ENCODE results near the gene BDP1.
A peak's percentile ranks its signal among the peaks of the same experiment; 100 is the strongest.
"Not testable (repeated sequence)": the region's sequence is repeated elsewhere in the genome, so short reads cannot be mapped to it uniquely, and the experiment has no call there.

Gene BDP1

DNA sequence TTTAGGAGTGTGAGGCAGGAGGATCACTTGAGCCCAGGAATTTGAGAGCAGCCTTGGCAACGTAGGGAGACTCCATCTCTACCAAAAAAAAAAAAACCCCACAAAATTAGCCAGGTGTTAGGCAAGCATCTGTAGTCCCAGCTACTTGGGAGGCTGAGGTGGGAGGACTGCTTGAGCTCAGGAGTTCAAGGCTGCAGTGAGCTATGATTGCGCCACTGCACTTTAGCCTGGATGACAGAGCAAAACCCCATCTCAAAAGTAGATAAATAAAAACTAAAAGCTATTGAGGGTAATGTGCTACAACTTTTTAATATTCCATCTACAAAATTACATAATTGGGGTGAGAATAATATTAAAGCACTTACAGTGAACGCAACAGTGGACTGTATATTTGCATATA, 5.9 kb downstream of the BDP1 start:
- DNase-seq, result no peak

DNA sequence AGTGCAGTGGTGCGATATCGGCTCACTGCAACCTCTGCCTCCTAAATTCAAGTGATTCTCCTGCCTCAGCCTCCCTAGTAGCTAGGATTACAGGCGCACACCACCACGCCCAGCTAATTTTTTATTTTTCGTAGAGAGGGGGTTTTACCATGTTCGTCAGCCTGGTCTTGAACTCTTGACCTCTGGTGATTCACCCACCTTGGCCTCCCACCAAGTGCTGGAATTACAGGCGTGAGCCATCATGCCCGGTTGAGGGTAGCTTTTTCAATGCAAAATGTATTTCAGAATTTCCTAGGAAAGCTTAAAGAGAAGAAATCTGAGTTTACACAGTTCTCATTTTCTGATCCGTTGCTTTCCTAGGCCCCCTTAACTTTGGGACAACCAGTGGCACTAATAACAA, 15.7 kb downstream of the BDP1 start:
- no peak for DNase-seq

DNA sequence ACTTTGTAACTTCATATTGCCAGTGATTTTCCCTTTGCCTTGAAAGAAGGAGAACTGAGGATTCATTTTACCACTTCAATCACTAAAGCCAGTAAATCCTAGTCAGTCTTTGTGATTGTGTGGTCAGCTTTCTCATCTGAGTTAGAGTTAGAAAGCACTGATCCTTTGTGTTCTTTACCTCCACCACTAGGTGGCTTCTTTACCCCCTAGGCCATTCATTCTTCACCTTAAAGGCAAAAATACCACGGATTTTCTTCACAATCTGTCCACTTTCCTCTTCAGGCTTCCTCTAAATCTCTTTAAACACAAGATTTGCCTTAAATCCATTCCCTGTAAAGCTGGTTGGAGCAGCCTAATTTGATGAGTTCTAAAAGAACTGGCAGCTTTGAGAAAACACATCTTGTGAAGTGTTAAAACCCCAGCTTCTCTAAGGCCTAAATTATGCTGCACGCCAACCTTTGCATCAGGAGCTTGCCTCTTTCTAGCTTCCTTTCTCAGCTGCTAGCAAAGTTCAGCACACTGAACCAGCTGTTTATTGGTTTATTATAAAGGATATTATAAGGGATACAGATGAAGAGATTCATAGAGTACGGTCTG, 20.4 kb downstream of the BDP1 start:
- peak; percentile 3 for DNase-seq

DNA sequence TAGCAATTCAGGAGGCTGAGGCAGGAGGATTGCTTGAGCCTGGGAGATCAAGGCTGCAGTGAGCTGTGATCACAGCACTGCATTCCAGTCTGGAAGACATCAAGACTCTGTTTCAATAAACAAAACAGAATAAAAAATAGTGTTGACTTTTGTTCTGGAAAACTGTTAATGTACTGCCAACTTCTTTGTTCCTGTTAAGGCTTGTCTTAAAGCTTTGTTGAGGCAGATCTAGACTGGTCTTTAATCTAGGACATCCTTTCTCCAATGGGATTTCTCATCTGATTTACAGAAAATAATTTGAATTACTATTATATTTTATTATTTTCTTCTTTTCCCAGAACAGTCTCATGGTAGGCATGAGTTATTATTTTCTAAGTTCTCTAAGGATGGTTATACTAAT, 26.0 kb downstream of the BDP1 start:
- no peak for DNase-seq

DNA sequence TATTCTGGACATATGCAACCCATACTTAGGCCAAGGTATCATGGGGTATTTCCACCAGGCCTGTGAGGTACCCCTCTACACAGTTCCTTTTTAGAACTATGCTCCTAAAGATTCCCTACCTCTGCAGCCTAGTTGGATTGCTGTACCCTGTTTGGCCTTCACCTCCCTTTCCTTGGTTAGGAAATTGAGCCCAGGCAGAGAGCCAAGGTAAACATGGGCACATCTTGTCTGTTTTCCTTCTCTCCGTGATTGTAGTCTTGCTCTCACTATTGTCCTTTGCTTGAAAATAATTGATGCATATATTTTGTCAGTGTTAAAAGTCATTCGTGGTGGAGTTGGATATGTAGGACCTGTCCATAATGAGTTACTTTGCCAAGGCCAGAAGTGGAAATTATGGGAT, 26.7 kb downstream of the BDP1 start:
- DNase-seq, result no peak

DNA sequence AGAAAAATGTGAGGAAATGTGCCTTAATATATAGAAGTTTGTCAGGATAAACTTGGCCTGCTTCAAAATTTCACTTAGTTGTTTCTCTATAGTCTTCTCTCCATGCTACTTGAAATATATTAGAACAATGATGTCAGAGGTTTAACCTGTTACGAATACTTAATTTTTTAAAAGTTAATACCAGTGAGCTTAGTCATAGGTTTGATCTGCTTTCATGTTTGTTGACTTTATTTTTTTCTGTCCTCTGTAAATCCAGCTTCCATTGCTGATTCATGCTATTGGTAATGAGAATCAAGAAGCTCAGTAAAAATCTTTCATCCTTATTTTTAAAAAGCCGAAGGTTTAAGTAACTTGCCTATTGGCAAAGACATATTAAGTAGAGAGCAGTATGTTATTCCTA, 27.9 kb downstream of the BDP1 start:
- no peak for DNase-seq

DNA sequence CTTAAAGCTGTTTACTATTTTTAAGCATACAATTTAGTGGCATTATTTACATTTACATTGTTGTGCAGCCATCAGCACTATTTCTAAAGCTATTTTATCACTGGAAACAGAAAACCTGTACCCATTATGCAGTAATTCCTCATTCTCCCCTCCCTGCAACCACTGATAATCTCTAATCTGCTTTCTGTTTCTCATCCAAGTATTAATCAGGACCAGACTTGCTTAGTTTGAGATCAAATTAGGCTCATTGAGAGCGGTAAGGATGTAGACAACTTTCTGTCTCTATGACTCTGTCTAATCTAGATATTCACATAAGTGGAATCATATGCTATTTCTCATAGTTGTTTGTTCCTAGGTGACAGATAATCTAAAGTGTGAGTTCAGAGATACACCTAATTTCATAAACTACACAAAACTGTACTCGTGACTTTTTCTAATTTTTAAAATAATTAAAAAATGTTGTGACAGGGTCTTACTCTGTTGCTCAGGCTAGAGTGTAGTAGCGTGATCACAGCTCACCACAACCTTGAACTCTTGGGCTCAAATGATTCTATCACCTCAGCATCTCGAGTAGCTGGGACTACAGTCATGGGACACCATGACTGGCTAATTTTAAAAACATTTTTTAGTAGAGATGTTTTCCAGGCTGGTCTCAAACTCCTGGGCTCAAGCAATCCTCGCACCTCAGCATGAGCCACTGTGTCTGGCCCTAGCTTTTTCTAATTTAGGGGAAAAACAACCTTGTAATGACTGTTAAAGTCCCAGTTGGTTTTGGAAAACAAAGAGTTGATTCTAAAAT, 37.6 kb downstream of the BDP1 start:
- no peak for DNase-seq

DNA sequence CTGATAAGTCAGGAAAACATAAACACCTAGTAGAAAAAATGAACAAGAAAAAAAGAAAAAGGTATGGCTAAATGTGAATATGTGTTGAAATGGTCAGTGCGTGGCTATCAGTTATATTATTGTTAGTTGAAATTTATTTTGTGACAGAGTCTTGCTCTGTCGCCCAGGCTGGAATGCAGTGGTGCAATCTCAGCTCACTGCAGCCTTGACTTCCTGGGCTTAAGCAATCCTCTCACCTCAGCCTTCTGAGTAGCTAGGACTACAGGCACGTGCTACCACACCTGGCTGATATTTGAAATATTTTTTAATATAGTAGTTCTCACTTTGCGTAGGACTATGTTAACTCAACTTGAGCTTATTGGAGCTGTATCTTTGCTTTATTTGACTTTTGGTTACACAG, 38.8 kb downstream of the BDP1 start:
- not testable (repeated sequence) for DNase-seq

DNA sequence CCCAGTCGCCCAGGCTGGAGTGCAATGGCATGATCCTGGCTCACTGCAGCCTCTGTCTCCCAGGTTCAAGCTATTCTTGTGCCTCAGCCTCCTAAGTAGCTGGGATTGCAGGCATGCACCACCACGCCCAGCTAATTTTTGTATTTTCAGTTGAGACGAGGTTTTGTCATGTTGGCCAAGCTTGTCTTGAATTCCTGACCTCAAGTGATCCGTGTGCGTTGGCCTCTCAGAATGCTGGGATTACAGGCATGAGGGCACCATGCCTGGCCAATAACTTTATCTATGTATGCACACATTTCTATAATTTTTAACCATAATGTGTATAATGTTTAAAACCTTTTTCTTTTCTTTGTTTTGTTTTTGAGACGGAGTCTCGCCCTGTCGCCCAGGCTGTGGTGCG, 43.3 kb downstream of the BDP1 start:
- DNase-seq, result not testable (repeated sequence)

DNA sequence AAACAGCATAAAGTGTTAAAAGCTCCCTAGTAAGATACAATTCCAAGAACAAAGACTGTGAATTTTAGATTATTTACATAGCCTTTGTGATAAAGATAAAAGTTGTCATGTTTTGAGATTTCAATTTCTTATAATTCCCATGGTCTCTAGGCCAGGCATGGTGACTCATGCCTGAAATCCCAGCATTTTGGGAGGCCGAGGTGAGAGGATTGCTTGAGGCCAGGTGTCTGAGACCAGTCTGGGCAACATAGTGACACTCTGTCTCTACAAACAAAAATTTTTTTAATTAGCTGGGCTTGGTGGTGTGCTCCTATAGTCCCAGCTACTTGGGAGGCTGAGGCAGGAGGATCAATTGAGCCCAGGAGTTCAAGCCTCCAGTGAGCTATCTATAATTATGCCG, 48.1 kb downstream of the BDP1 start:
- DNase-seq, result no peak

DNA sequence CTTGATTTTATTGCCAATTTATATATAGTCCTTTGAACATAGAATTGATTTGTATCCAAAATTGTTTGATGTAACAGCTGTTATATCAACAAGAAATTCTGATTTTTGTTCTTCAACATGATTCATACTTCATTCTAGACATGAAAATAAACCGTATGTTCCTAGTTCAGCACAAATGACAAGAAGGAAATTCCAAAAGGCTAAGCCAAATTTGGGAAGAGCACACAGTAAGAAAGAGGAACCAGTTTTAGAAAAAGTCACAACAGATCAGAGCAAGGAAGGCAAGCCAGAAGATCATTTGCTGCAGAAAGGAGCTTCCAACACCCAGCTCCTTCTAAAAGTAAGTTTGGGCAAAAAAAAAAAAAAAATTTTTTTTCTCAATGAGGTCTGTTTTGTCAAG, 66.7 kb downstream of the BDP1 start:
- DNase-seq, result no peak

DNA sequence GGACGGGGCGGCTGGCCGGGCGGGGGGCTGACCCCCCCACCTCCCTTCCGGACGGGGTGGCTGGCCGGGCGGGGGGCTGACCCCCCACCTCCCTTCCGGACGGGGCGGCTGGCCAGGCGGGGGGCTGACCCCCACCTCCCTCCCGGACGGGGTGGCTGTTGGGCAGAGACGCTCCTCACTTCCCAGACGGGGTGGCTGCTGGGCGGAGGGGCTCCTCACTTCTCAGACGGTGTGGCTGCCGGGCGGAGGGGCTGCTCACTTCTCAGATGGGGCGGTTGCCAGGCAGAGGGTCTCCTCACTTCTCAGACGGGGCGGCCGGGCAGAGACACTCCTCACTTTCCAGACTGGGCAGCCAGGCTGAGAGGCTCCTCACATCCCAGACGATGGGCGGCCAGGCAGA, 70.2 kb downstream of the BDP1 start:
- not testable (repeated sequence) for DNase-seq

DNA sequence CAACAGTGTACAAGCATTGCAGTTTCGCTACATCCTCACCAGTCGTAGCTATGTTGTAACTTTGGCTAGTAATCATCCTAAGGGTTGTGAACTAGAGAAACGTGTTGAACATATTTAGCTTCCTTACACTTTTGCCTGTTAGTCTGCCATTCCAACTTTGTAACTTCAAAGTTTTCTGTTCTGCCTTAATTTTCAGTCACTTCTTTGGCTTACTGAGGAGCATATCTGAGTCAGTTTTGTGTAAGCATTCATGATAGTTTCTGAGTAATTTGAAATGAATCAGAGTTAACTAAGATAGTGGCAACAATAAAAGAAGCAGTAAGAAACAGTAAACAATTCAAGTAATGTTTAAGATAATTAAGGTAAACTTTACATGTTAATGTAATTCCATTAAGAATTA, 72.8 kb downstream of the BDP1 start:
- no peak for DNase-seq

DNA sequence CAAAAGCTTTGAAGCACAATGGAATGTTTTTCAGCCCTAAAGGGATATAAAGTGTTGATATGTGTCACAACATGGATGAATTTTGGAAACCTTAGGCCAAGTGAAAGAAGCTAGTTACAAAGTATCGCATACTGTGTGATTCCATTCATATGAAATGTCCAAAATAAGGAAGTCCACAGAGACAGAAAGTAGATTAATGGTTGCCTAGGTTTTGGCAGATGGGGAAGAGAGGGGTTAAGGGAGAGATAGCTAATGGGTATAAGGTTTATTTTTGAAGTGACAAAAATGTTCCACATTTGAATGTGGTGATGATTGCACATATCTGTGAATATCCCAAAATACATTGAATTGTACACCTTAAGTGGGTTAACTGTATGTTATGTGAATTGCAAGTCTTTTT, 74.2 kb downstream of the BDP1 start:
- no peak for DNase-seq

DNA sequence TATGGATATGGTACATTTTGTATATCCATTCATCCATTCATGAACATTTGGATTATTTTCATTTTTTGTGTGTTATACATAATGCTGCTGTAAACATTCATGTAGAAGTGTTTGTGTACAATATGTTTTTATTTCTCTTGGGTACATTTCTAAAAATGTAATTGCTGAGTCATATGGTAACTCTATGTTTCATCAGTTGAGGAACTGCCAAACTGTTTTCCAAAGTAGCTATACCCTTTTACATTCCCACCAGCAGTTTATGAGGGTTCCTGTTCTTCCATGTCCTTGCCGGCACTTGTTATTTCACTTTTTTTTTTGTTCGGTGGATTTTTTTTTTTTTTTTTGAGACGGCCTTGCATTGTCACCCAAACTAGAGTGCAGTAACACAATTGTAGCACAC, 77.7 kb downstream of the BDP1 start:
- DNase-seq, result no peak

DNA sequence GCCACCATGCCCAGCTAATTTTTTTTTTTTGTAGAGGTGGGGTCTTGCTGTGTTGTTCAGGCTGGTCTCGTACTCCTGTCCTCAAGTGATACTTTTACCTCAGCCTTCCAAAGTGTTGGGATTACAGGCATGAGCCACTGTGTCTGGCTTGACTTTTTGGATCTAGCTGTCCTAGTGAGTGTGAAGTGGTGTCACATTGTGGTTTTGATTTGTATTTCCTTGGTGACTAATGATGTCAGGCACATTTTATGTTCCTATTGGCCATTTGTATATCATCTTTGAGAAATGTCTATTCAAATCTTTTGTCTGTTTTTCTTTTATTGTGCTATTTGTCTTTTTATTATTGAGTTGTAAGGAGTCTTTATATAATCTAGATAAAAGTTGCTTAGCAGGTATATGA, 78.2 kb downstream of the BDP1 start:
- no peak for DNase-seq

DNA sequence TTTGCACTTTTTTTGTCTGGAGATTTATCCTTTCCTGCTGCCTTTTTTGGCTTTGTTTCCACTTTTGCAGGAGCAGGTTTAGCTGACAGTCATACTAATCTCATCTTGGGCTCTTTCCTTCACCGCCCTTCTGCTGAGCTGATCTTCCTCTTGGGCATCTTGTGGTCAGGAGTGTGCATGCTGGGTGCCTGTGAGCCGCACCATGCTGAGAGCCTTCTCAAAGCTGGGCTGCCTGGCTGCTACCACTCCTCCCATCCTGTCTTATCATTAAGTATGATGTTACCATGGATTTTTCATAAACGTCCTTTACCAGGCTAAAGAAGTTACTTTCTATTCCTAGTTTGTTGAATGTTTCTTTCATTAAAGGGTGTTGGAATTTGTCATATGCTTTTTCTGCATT, 82.2 kb downstream of the BDP1 start:
- no peak for DNase-seq

DNA sequence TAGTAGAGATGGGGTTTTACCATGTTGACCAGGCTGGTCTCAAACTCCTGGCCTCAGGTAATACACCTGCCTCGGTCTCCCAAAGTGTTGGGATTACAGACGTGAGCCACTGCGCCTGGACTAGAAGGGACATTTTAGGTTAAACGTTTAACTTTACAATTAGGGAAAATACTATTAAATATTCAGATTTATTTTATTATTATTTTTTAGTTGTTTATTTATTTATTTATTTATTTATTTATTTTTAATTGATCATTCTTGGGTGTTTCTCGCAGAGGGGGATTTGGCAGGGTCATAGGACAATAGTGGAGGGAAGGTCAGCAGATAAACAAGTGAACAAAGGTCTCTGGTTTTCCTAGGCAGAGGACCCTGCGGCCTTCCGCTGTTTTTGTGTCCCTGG, 95.4 kb downstream of the BDP1 start:
- not testable (repeated sequence) for DNase-seq

DNA sequence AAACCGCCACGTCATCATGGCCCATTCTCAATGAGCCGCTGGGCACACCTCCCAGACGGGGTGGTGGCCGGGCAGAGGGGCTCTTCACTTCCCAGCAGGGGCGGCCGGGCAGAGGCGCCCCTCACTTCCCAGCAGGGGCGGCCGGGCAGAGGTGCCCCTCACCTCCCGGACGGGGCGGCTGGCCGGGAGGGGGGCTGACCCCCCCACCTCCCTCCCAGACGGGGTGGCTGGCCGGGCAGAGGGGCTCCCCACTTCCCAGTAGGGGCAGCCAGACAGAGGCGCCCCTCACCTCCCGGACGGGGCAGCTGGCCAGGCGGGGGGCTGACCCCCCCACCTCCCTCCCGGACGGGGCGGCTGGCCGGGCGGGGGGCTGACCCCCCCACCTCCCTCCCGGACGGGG, 96.1 kb downstream of the BDP1 start:
- DNase-seq, result not testable (repeated sequence)

DNA sequence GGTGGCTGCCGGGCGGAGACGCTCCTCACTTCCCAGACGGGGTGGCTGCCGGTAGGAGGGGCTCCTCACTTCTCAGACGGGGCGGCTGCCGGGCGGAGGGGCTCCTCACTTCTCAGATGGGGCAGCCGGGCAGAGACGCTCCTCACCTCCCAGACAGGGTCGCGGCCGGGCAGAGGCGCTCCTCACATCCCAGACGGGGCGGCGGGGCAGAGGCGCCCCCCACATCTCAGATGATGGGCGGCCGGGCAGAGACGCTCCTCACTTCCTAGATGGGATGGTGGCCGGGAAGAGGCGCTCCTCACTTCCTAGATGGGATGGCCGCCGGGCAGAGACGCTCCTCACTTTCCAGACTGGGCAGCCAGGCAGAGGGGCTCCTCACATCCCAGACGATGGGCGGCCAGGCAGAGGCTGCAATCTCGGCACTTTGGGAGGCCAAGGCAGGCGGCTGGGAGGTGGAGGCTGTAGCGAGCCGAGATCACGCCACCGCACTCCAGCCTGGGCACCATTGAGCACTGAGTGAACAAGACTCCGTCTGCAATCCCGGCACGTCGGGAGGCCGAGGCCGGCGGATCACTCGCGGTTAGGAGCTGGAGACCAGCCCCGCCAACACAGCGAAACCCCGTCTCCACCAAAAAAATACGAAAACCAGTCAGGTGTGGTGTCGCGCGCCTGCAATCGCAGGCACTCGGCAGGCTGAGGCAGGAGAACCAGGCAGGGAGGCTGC, 96.7 kb downstream of the BDP1 start:
- DNase-seq, result not testable (repeated sequence)

DNA sequence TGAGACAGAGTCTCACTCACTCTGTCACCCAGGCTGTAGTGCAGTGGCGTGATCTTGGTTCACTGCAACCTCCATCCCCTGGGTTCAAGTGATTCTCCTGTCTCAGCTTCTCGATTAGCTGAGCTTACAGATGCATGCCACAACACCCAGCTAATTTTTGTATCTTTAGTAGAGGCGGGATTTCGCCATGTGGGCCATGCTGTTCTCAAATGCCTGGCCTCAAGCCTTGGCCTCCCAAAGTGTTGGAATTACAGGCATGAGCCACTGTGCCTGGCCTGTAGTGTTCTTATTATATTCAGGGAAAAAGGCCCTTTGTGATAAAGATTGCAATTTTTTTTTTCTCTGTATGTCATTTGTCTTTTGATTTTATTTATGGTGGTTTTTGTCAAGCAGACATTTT, 107.7 kb downstream of the BDP1 start:
- no peak for DNase-seq

DNA sequence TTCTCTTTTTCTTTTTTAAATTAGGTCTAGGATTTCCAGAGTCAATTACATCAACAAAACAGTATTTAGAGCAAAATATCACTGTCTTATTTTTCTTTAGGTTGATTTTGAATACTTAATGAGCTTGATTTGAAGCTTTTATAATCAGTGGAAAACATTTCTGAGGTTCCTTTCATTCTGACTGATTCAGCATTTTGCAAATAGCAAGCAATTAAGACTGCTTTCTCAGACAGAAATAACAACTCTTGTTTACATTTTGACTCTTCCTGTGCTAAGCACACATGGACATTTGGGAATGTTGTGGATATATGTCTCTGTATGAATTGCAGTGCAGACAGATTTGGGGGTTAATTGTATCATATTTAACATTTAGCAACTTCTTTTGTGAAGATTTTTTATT, 109.4 kb downstream of the BDP1 start:
- no peak for DNase-seq

DNA sequence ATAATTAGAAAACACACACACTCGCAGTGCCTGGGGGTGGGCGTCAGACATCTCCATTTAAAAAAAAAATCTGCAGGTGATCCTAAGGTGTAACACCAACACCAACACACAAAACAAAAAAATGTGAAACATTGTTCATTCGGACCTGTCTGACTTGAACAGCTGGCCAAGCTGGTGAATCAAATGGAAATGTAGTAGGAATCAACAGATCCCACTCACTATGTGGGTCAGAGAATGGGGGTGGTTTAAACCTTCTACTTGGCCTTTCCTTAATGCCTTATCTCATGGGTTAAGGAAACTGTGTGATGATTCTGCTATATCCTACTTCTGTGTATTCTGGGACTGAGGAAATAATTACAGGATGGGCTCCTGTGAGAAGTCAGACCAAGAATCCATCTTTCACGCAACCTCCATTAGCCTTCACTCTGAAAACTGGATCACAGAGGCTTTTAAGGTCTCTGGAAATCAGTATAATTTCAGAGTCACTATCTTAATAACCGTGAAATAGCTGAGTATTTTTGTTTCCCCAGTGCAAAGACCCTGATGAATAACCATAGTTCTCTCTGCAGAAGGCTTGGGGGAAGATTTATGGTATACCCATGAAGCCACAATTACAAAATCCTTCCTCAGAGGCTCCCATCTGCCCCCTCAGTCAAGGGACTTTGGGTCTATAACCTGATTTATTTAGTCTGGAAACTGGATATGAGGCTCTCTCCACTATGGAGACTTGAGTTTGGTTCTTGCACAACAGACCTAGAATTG, 114.5 kb downstream of the BDP1 start:
- DNase-seq, result no peak

DNA sequence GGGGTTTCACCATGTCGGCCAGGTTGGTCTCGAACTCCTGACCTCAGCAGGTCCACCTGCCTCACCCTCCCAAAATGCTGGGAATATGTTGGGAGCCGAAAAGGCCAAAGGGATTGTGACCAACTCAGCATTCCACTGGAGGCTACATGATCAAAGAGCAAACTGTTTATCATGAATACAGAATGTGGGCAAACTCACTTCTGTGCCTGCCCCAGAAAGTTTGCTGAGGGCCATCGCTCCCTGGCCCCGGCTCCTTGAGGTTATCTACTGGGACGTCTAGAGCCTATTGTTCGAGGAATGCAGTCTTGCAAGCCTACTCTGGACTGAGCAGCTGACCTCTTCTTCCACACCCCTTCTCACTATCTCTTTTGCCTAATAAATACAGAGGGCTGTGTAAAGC, 116.4 kb downstream of the BDP1 start:
- not testable (repeated sequence) for DNase-seq
